K562 (cell line): ENCODE data around the gene C9orf153. TPM values are rescaled to one million over a fixed set of nuclear protein-coding genes. Genes with fewer than 3 reads are reported as not detected.
A peak's percentile ranks its signal among the peaks of the same experiment; 100 is the strongest.

ENCODE experiments used
- ATF1 ChIP-seq, 2 experiments: fragments of 450-650 bp in 1 of 2; IDR thresholded peaks; 2 replicates each; pipeline ENCODE4 v1.6.1; 2016; ENCODE audit warnings: missing compliant biosample characterization in 1 of 2, missing genetic modification characterization in 1 of 2
- BCOR ChIP-seq: fragments of 450-650 bp; IDR thresholded peaks from 2 replicates; pipeline ENCODE4 v1.6.1; 2016
- BRF1 ChIP-seq: IDR thresholded peaks from 3 replicates; pipeline ENCODE4 v1.6.1; 2011; ENCODE audit warnings: borderline replicate concordance, mild to moderate bottlenecking; ENCODE audit not compliant: insufficient read length; ENCODE audit errors: extremely low read depth
- CBFA2T3 ChIP-seq: fragments of 450-650 bp; IDR thresholded peaks from 2 replicates; pipeline ENCODE4 v1.6.1; 2017
- DPF2 ChIP-seq: fragments of 450-650 bp; IDR thresholded peaks from 2 replicates; pipeline ENCODE4 v1.6.1; 2016
- IFI16 ChIP-seq: fragments of 250-450 bp; sonication (Bioruptor Pico); IDR thresholded peaks from 2 replicates; pipeline ENCODE4 v2.1.2; 2022; ENCODE audit warnings: mild to moderate bottlenecking, inconsistent platforms
- JUND ChIP-seq, 2 experiments: IDR thresholded peaks; 2 replicates in 1 of 2; 3 replicates in 1 of 2; pipeline ENCODE4 v1.6.1; 2011; ENCODE audit warnings: borderline replicate concordance in 2 of 2, low read depth in 2 of 2, low read length in 2 of 2, improper control_type of control experiment in 1 of 2, missing biosample characterization in 1 of 2, missing genetic modification characterization in 1 of 2, missing genetic modification reagents in 1 of 2
- LEF1 ChIP-seq: fragments of 450-650 bp; IDR thresholded peaks from 2 replicates; pipeline ENCODE4 v1.6.1; 2016; ENCODE audit warnings: mild to moderate bottlenecking
- PHF8 ChIP-seq: fragments of 200-600 bp; sonication (generic); IDR thresholded peaks from 2 replicates; pipeline ENCODE4 v1.6.1; 2012; ENCODE audit warnings: mixed run types, mild to moderate bottlenecking, inconsistent platforms, low read length, moderate library complexity, borderline replicate concordance
- PML ChIP-seq: IDR thresholded peaks from 2 replicates; pipeline ENCODE4 v1.6.1; 2012; ENCODE audit warnings: low read length, inconsistent platforms
- POLR3G ChIP-seq: IDR thresholded peaks from 2 replicates; pipeline ENCODE4 v1.6.1; 2011; ENCODE audit not compliant: insufficient read length, insufficient replicate concordance; ENCODE audit errors: extremely low read depth
- RBM14 ChIP-seq: fragments of 200-400 bp; formaldehyde crosslinking; IDR thresholded peaks from 2 replicates; pipeline ENCODE4 v1.6.1; 2018; ENCODE audit warnings: low read depth, mild to moderate bottlenecking, low read length, moderate library complexity, borderline replicate concordance; ENCODE audit not compliant: insufficient read depth
- SMAD3 ChIP-seq: fragments of 450-650 bp; formaldehyde crosslinking; conservative IDR thresholded peaks from 2 replicates; pipeline ENCODE4 v1.4.0; 2020; ENCODE audit warnings: mild to moderate bottlenecking
- SRF ChIP-seq, 2 experiments: fragments of 250-450, 450-650 bp in 1 of 2; sonication (Bioruptor Pico) in 1 of 2; sonication (generic) in 1 of 2; formaldehyde crosslinking; IDR thresholded peaks; 2 replicates each; pipeline versions ENCODE4 v1.5.0 to v1.5.1; 2020 to 2022; ENCODE audit warnings: mild to moderate bottlenecking in 1 of 2, missing genetic modification reagents in 1 of 2
- SRSF7 ChIP-seq: fragments of 200-400 bp; formaldehyde crosslinking; optimal IDR thresholded peaks from 2 replicates; pipeline ENCODE3; 2017; ENCODE audit warnings: mild to moderate bottlenecking, low read depth, low read length
- TCF3 ChIP-seq: sonication (generic); formaldehyde crosslinking; IDR thresholded peaks from 2 replicates; pipeline ENCODE4 v1.4.0; 2020; ENCODE audit warnings: mild to moderate bottlenecking, missing genetic modification reagents
- THRA ChIP-seq: fragments of 450-650 bp; IDR thresholded peaks from 2 replicates; pipeline ENCODE4 v1.6.1; 2017; ENCODE audit warnings: mild to moderate bottlenecking, moderate library complexity
- ZNF212 ChIP-seq: fragments of 450-650 bp; formaldehyde crosslinking; IDR thresholded peaks from 2 replicates; pipeline ENCODE4 v1.4.0; 2020; ENCODE audit warnings: mild to moderate bottlenecking
- polyA plus RNA-seq, 8 experiments: library from polyadenylated mRNA; depleted of rRNA in 4 of 8; stranded (reverse) in 5 of 8; unstranded in 3 of 8; fragments of >200 nt; fragmentation: Nextera tagmentation in 2 of 8; fragmentation: Illumina TruSeq in 1 of 8; extraction: Ambion mirVana in 2 of 8; extraction: Trizol in 1 of 8; gene quantifications; 2 replicates each; pipeline versions ENCODE4 v1.2.1 to v1.2.3, GENCODE V29; 2011 to 2014; ENCODE audit warnings: inconsistent platforms in 1 of 8, missing spikeins in 1 of 8
- total RNA-seq, 7 experiments: library from RNA; depleted of rRNA in 6 of 7; stranded (reverse); fragments of >200 nt in 6 of 7; fragmentation: Illumina TruSeq in 2 of 7; extraction: Trizol in 2 of 7; gene quantifications; 2 replicates each; pipeline versions ENCODE4 v1.2.1 to v1.2.3, GENCODE V29; 2011 to 2021; ENCODE audit warnings: low replicate concordance in 1 of 7

C9orf153 gene
- total and polyA plus RNA-seq, 9 of the 15 experiments (the other 6 are each of a cell fraction or from before 2014, with no cell fraction given) = 0.07 to 1.2 (median 0.11) TPM; not detected in 5

DNA sequence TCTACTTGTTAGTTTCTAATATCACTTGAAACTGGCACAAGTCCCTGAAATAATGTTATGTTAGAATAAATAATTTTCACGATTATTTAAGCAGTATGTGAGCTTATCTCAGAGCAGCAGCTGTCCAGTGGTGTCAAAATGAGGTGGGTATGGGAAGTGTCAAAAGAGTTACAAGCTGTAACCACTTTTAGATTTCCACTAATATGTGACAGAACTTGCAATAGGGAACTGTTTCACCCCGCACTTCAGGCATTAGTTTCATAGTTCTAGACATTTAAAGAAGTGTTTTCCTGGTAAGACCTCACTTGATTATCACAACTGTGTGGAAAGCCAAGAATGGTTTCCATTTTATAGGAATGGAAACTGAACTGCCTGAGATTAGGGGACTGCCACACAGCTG is 25.8 kb upstream of the C9orf153 start (continued):
- no peak for TF ChIP-seq POLR3G
- peak; percentile 78 for TF ChIP-seq CBFA2T3
- TF ChIP-seq RBM14 = no peak
- TF ChIP-seq BCOR = no peak
- peak; percentile 55; the same call in 1 of the 2 replicates for TF ChIP-seq PML
- no peak for TF ChIP-seq PHF8
- no peak for TF ChIP-seq SRSF7
- TF ChIP-seq ZNF212 (CRISPR knock-in tag) = no peak
- TF ChIP-seq SMAD3 (CRISPR knock-in tag) = no peak
- peak; percentile 83 for TF ChIP-seq TCF3 (CRISPR knock-in tag)
- TF ChIP-seq BRF1 = no peak
- no peak for TF ChIP-seq JUND (IDR thresholded peaks at IDR 0.05; ENCODE audit: borderline replicate concordance, low read depth, low read length)
- 0 out of 3 replicates have a peak, but pooled peaks have one; percentile 15 for TF ChIP-seq JUND (tag; IDR thresholded peaks at IDR 0.05; ENCODE audit: borderline replicate concordance, low read depth, low read length)
- no peak for TF ChIP-seq ATF1 (CRISPR knock-in tag; IDR thresholded peaks at IDR 0.05)
- TF ChIP-seq ATF1 (tag; IDR thresholded peaks at IDR 0.05) = no peak
- no peak for TF ChIP-seq IFI16 (CRISPR knock-in tag)
- TF ChIP-seq DPF2 = peak; percentile 80
- TF ChIP-seq SRF (CRISPR knock-in tag; IDR thresholded peaks at IDR 0.05) = no peak
- TF ChIP-seq THRA = no peak
- 0 out of 2 replicates have a peak, but pooled peaks have one; percentile 65 for TF ChIP-seq LEF1
